ENCODE results near the gene HLA-B. TPM values are rescaled to one million over a fixed set of nuclear protein-coding genes. Genes with fewer than 3 reads are reported as not detected.

The HLA-B gene
- polyA plus RNA-seq, 3 donors from 2014 or later = 9,643 to 11,927 (median 10,594) TPM

DNA sequence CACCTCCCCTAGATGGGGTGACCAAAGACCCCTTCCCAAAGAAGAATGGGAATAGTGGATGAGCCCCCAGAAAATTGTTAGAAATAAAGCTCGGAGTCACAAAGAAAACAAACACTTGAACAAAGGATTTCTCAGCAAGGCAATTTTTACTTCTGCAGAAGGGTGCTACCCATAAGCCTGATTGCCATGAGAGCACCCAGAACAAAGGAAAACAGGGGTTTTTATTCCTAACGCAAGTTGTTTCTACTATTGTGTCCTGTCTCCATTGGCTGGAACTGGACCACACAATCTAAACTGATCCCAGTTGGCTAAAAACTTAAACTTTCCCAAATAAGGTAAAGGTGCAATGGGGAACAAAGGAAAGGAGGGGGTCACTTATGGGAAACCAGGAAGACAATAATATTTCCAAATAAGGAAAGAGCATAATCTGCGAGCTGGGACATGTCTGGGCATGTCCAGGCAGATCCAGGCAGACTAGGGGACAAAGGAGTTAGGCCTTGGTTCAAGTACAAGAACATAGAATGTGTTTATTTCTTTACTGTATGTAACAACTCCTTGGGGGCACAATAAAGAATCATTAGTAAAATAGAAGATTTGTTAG, 20.0 kb downstream of the HLA-B start:
- DNase-seq = no peak
- Mint-ChIP-seq H3K36me3 (peaks cover 20 to 42% (median 36%) of the 10 kb centered on the region in 3 donors), H3K9me3 (peaks cover 35 to 58% (median 48%) of the 10 kb centered on the region in 6 donors), H3K4me3 (no peak overlapping the region), H3K27ac (no peak overlapping the region), H3K4me1 (peaks cover 10 to 11% of the 10 kb centered on the region in 2 donors), H3K27me3 (ENCODE audit: low read depth in 3 of 3) (peaks cover 0 to 10% (median 4%) of the 10 kb centered on the region in 3 donors)

DNA sequence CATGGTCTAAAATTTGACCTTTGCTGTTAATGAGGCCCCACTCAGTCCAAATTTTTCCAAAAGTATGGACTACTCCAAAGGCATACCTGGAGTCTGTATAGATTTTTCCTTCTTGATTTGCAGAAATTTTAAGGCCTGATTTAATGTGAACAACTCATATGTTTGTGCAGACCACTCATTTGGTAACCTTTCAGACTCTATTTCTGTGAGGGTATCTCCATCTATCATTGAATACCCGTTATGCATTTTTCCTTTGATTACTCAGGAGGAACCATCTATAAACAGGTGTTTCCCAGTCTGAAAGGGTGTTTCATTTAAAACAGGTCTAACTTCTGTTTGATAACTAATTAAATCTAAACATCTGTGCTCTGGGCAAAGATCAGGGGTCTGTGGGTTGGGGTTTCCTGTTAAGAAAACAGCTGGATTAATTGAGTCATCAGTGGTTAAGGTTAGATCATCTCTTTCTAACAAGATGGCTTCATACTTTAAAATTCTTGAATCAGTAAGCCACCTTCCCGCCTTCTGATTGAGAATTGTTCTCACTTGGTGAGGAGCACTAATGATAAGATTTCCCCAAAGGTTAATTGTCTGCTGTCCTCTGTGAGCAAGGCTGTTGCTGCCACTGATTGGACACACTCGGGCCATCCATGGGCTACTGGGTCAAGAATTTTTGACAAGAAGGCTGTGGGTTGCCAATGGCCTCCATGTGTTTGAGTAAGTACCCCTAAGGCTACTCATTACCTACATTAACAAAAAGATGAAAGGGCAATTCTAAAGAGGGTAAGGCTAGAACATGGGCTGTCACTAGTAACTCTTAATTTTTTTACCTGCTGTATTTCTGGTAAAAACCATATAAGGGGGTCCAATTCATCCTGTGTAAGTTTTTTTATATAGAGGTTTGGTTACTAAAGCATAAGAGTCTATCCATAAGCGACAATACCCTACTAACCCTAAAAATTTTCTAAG, 24.1 kb downstream of the HLA-B start:
- peak; percentile 14 to 56 (median 31) for DNase-seq
- Mint-ChIP-seq H3K4me3 (peak overlapping the region in 2 of 5 donors; percentile 4 to 25), H3K36me3 (peaks cover 12 to 21% (median 15%) of the 10 kb centered on the region in 3 donors), H3K27ac (peak overlapping the region in 5 of 6 donors; percentile 8 to 31 (median 14)), H3K9me3 (peaks cover 22 to 44% (median 36%) of the 10 kb centered on the region in 6 donors), H3K4me1 (peaks cover 10 to 11% of the 10 kb centered on the region in 2 donors), H3K27me3 (ENCODE audit: low read depth in 3 of 3) (peaks cover 0 to 3% (median 2%) of the 10 kb centered on the region in 3 donors)

DNA sequence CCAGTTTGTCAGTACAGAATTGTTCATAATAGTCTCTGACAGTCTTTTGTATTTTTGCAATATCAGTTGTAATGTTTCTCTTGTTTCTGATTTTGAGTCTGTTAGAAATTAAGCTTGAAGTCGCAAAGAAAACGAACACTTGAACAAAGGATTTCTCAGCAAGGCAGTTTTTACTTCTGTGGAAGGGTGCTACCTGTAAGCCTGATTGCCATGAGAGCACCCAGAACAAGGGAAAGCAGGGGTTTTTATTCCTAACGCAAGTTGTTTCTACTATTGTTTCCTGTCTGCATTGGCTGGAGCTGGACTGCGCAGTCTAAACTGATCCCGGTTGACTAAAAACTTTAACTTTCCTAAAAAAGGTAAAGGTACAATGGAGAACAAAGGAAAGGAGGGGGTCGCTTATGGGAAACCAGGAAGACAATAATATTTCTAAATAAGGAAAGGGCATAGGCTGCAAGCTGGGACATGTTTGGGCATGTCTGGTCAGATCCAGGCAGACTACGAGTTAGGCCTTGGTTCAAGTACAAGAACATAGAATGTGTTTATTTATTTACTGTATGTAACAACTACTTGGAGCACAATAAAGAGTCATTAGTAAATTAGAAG, 28.5 kb downstream of the HLA-B start:
- peaks cover 2 to 32% (median 20%) of the 10 kb centered on the region in 6 donors for H3K9me3 Mint-ChIP-seq
- H3K4me3 Mint-ChIP-seq = no peak overlapping the region
- no peak overlapping the region for H3K27ac Mint-ChIP-seq
- no peak for DNase-seq
- H3K4me1 Mint-ChIP-seq = peaks cover 10 to 11% of the 10 kb centered on the region in 2 donors
- peaks cover 0 to 3% (median 0%) of the 10 kb centered on the region in 3 donors for H3K27me3 Mint-ChIP-seq (ENCODE audit: low read depth in 3 of 3)
- peaks cover 0 to 6% (median 3%) of the 10 kb centered on the region in 3 donors for H3K36me3 Mint-ChIP-seq

DNA sequence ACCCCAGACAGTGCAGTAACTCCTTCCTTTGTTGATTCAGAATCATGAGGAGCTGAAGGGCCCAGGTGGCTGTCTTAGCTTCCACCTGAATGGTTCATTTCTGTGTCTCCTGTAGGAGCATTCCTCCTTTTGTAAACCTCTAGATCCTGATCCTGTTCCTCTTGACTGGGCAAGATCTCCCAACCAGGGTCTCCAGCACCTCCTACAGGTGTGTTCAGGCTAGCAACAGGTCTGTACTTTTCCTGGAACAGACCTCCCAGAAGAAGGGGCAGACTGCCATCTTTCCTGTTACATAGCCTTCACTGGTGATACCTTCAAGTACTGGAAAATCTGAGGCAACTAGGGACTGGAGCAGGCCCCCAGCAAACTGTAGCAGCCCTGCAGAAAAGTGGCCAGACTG, 35.2 kb downstream of the HLA-B start:
- Mint-ChIP-seq H3K27ac (no peak overlapping the region), H3K4me3 (no peak overlapping the region), H3K9me3 (peaks cover 0 to 6% (median under 1%) of the 10 kb centered on the region in 6 donors), H3K27me3 (ENCODE audit: low read depth in 3 of 3) (peaks cover 6 to 12% (median 11%) of the 10 kb centered on the region in 3 donors), H3K4me1 (no peaks in the 10 kb centered on the region), H3K36me3 (peaks cover 0 to 7% (median 3%) of the 10 kb centered on the region in 3 donors)
- DNase-seq = no peak

DNA sequence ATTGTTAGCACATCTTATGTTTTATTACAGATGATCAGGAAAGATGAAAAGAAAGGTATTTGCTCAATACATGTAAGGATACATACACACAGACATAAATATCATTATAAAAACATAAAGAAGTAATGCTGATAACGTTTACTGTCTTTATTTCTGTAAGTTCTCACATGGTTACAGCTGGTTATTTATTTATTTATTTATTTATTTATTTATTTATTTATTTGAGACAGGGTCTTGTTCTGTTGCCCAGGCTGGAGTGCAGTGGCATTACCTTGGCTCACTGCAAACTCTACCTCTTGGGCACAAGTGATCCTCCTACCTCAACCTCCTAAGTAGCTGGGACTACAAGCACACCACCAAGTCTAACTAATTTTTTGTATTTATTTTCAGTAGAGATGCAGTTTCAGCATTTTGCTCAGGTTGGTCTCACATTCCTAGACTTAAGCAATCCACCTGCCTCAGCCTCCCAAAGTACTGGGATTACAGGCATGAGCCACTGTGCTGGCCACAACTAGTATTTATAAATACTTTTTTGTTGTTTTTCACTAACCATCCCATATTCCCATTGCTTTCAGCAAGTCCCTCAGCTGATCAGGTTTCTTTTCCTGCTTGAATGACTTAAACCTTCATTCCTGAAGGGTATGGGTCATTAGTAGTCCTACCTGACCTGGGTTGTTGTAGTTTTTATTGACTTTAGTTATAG, 35.8 kb downstream of the HLA-B start:
- no peaks in the 10 kb centered on the region for H3K4me1 Mint-ChIP-seq
- peaks cover 0 to 4% (median 0%) of the 10 kb centered on the region in 6 donors for H3K9me3 Mint-ChIP-seq

DNA sequence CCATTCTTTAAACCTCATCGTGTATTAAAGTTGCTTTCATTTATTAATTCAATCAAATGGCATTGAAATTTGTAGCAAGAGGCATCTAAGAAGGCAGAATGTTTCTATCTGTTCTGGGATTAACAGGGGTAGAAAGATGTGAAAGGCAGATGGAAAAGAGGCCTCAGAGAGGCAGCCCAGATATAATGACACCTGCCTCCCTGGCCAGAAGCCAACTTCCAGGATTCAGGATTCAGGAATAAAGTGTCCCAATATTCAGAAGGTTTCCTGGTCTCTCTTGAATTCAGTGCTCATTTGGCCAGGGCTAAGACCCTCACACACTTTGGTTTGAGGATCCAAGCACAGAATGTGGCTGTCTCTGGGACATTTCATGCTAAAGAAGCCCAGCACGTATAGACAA, 39.9 kb downstream of the HLA-B start:
- no peaks in the 10 kb centered on the region for H3K4me1 Mint-ChIP-seq
- H3K27me3 Mint-ChIP-seq (ENCODE audit: low read depth in 3 of 3) = peaks cover 8 to 18% (median 8%) of the 10 kb centered on the region in 3 donors

More for the DNA sequence above, 35.8 kb downstream of the HLA-B start:
- H3K4me3 Mint-ChIP-seq = no peak overlapping the region
- peaks cover 0 to 7% (median 3%) of the 10 kb centered on the region in 3 donors for H3K36me3 Mint-ChIP-seq
- H3K27me3 Mint-ChIP-seq (ENCODE audit: low read depth in 3 of 3) = peaks cover 6 to 12% (median 11%) of the 10 kb centered on the region in 3 donors
- no peak overlapping the region for H3K27ac Mint-ChIP-seq
- DNase-seq = no peak

DNA sequence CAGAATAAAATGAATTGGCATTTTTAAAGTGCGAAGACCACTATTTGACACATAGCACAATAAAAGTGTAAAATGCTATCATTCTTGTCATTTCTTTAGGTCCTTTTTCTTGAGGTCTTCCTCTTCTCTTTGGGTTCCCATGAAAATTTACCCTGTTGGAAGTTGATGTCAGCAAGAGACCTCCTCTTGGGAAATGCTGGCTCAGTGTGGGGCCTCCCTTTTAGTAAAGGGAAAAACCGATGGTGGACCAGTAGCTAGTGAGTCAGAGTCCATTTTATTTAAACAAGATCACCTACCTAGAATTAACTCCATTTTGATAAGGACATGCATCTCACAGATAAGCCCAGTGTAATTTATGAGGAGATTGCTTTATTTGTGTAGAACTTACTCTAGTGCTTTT, 47.3 kb downstream of the HLA-B start:
- Mint-ChIP-seq H3K27ac (no peak overlapping the region), H3K9me3 (no peaks in the 10 kb centered on the region), H3K36me3 (no peaks in the 10 kb centered on the region), H3K27me3 (ENCODE audit: low read depth in 3 of 3) (peaks cover 0 to 15% (median 15%) of the 10 kb centered on the region in 3 donors), H3K4me3 (peak overlapping the region in 4 of 5 donors; percentile 57 to 85 (median 74)), H3K4me1 (peaks cover 5 to 11% of the 10 kb centered on the region in 2 donors)
- no peak for DNase-seq

More for the DNA sequence above, 39.9 kb downstream of the HLA-B start:
- H3K27ac Mint-ChIP-seq = no peak overlapping the region
- no peak for DNase-seq
- peaks cover 0 to 3% (median 0%) of the 10 kb centered on the region in 3 donors for H3K36me3 Mint-ChIP-seq
- no peaks in the 10 kb centered on the region for H3K9me3 Mint-ChIP-seq
- H3K4me3 Mint-ChIP-seq = no peak overlapping the region

DNA sequence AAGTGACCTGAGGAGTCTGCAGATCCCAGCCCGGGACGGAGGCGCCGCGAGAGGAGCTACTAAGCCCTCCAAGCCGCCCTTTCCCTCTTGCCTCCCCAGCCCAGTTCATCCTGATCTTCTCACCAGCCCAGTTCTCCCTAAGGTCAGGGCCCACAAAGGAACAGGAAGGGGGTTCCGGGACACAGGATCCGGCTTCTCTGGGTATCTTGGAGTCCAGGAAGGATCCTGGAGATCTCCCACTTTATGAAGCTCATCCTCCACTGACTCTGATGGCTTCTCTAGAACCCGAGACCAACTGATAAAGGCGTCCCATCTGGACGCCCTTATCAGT, 48.2 kb downstream of the HLA-B start:
- no peak overlapping the region for H3K27ac Mint-ChIP-seq
- H3K4me1 Mint-ChIP-seq = peaks cover 5 to 11% of the 10 kb centered on the region in 2 donors
- peak overlapping the region; percentile 64 to 86 (median 84) for H3K4me3 Mint-ChIP-seq
- no peaks in the 10 kb centered on the region for H3K9me3 Mint-ChIP-seq
- no peaks in the 10 kb centered on the region for H3K36me3 Mint-ChIP-seq
- DNase-seq = no peak
- H3K27me3 Mint-ChIP-seq (ENCODE audit: low read depth in 3 of 3) = peaks cover 0 to 15% (median 15%) of the 10 kb centered on the region in 3 donors

DNA sequence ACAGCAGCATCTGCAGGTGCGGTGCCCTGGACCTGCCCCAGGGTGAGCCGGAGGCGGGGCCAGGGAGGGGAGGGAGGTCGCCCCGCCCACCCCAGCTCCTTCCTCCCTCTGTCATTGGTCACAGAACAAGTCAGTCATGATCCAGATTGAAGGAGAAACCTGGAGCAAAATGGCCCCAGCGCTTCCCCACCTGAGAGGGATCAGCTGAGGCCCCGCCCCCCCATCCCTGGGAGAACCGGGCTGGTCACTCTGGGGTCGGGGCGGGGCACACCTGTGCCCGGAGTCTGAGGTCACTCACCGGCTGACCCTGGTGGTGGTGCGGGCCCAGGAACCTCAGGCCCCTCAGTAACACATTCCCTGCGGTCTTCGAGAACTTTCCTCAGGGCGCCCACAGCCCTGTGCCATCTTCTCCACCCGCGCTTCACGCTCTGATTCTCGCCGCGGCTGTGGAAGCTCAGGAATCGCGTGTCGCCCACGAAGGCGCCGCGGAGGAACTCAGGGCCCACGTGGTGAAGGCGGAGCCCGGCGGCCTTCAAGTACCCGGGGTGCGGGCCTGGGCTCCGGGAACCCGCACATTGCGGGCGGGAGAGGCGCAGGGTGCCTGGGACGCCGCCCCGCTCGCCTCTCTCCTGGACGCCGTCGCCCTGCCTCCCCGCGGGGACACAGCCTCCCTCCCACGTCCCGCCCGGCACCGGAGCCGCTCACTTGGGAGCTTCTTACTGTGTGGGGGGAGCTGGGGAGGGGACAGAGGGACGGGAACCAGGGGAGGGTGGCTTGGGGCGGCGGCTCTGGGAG, 48.7 kb downstream of the HLA-B start:
- peak; percentile 62 to 72 (median 65) for DNase-seq
- Mint-ChIP-seq H3K4me3 (peak overlapping the region; percentile 76 to 86 (median 84)), H3K4me1 (peaks cover 5 to 11% of the 10 kb centered on the region in 2 donors), H3K27me3 (ENCODE audit: low read depth in 3 of 3) (peaks cover 0 to 17% (median 15%) of the 10 kb centered on the region in 3 donors), H3K27ac (no peak overlapping the region), H3K36me3 (no peaks in the 10 kb centered on the region), H3K9me3 (no peaks in the 10 kb centered on the region)

DNA sequence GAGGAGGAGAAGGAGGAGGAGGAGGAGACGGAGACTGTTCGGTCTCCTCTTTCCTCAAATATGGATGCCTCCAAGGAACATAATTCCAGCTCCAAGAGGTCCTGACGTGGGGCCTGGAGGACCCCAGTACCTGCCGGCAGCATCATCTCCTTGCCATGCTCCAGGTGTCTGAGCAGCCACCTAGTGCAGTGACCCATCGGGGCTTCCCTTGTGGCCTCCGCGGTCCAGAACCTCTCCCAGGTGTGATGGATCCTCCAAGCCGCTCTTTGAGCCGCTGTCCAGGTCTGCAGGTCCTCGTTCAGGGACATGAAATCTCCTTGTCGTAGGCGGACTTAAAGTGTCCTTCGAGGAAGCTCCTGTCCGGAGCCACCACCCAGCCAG, 49.3 kb downstream of the HLA-B start:
- H3K36me3 Mint-ChIP-seq = no peaks in the 10 kb centered on the region
- H3K27me3 Mint-ChIP-seq (ENCODE audit: low read depth in 3 of 3) = peaks cover 0 to 15% (median 13%) of the 10 kb centered on the region in 3 donors
- DNase-seq = no peak
- no peaks in the 10 kb centered on the region for H3K9me3 Mint-ChIP-seq
- no peak overlapping the region for H3K27ac Mint-ChIP-seq
- no peak overlapping the region for H3K4me3 Mint-ChIP-seq
- H3K4me1 Mint-ChIP-seq = peaks cover 5 to 11% of the 10 kb centered on the region in 2 donors

DNA sequence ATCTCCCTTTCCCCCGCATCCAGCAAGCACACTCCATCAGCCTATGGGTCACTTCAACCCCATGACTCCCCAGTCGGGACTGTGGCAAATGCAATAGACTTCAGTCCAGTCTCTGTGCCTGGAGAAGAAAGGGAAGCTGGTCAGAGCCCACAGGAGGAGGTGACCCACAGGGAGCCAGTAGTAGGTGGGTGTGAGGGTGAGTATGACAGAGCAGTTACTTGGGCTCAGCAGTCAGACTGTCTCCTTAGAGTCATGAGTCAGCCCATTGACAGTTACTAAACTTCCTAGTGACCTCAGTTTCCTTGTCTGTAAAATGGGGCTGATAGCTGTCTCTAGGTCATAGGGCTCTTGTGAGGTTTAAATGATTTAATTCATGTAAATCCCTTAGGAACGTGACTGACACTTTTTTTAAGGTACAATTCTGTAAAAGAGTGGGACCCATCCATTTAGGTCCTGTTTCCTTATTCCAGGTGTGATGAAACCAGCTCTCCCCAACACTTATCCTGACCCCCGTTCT, 51.2 kb downstream of the HLA-B start:
- Mint-ChIP-seq H3K36me3 (no peaks in the 10 kb centered on the region), H3K27me3 (ENCODE audit: low read depth in 3 of 3) (peaks cover 4 to 13% (median 12%) of the 10 kb centered on the region in 3 donors), H3K27ac (no peak overlapping the region), H3K9me3 (no peaks in the 10 kb centered on the region), H3K4me3 (no peak overlapping the region), H3K4me1 (peaks cover 5 to 11% of the 10 kb centered on the region in 2 donors)
- DNase-seq = no peak

DNA sequence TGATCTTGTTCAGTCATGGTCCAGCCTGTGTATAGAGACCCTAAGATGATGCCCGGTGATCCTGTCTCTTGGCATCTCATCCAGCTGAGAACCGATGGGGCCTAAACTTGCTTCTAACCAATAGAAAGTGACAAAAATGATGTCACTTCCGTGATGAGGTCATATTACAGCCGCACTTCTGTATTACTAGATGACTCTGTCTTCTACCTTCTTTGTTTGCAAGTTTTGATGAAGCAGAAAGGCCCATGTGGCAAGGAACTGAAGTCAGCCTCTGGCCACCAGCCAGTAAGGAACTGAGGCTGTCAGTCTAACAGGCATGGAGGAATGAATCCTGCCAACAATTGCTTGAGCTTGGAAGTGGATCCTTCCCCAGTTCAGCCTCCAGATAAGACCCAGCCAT, 52.3 kb downstream of the HLA-B start:
- Mint-ChIP-seq H3K27ac (no peak overlapping the region), H3K4me3 (no peak overlapping the region), H3K36me3 (no peaks in the 10 kb centered on the region), H3K4me1 (peaks cover 5 to 9% of the 10 kb centered on the region in 2 donors), H3K27me3 (ENCODE audit: low read depth in 3 of 3) (peaks cover 4 to 12% (median 9%) of the 10 kb centered on the region in 3 donors), H3K9me3 (no peaks in the 10 kb centered on the region)
- DNase-seq = no peak
